Right lobe of liver (tissue), 6 donors: ENCODE measurements around the gene NMUR1. TPM values are rescaled to one million over a fixed set of nuclear protein-coding genes. Genes with fewer than 3 reads are reported as not detected.

Experiments used
- ATAC-seq, 4 donors: fragments of 200-7000 bp; cut with Tn5 transposase; one replicate each; pipeline ENCODE4 v1.9.1; 2020; ENCODE audit warnings: mild to moderate bottlenecking in 4 of 4, moderate library complexity in 4 of 4
- DNase-seq, 3 donors: peaks; one replicate each; pipeline ENCODE4 v3.0.0-alpha.2; 2020
- H3K27ac ChIP-seq, 3 donors: fragments of 200-600 bp; one replicate each; pipeline ENCODE4 v1.8.0; 2022
- H3K27me3 ChIP-seq, 2 donors: fragments of 200-600 bp; one replicate each; pipeline ENCODE4 v1.8.0; 2022
- H3K36me3 ChIP-seq, 4 donors: fragments of 200-600 bp; sonication (generic) in 1 of 4; one replicate each; pipeline versions ENCODE4 v1.5.1 to v1.8.0; 2017 to 2022; ENCODE audit warnings: control low read depth in 1 of 4
- H3K4me1 ChIP-seq, 4 donors: fragments of 200-600 bp; sonication (generic) in 1 of 4; one replicate each; pipeline versions ENCODE4 v1.5.1 to v1.8.0; 2017 to 2022; ENCODE audit warnings: control low read depth in 1 of 4
- H3K4me3 ChIP-seq, 3 donors: fragments of 200-600 bp; one replicate each; pipeline ENCODE4 v1.8.0; 2022
- H3K9me3 ChIP-seq, 4 donors: fragments of 200-600 bp; sonication (generic) in 1 of 4; one replicate each; pipeline versions ENCODE4 v1.5.1 to v1.8.0; 2017 to 2022; ENCODE audit warnings: control low read depth in 1 of 4
- POLR2A ChIP-seq: fragments of 450-650 bp; IDR thresholded peaks from one replicate; pipeline ENCODE4 v1.6.1; 2017; ENCODE audit warnings: antibody characterized with exemption, mild to moderate bottlenecking
- WGBS: methylation state at CpG from one replicate; pipeline ENCODE4 v1.1.6; 2018; ENCODE audit warnings: low coverage, low lambda C conversion rate; ENCODE audit not compliant: insufficient coverage; ENCODE audit errors: missing lambda C conversion rate; 5-methylcytosine and 5-hydroxymethylcytosine counted together
- intact Hi-C, 2 donors: fragments of 100-400 bp; cut with DNase I; formaldehyde crosslinking; loops; one replicate each; pipeline versions ENCODE4 v1.11.2 to v1.14.1; 2022
- total RNA-seq, 6 experiments: library from RNA; depleted of rRNA in 2 of 6; stranded (reverse); fragments of >200 nt in 2 of 6; fragmentation: NEBNext Ultra II Directional in 3 of 6; extraction: Animal tissue kit (Norgen Biotek cat#: 25700) in 3 of 6; gene quantifications; one replicate each; pipeline versions ENCODE4 v1.1.0 to v1.2.4, GENCODE V29; 2016 to 2023
- TF ChIP-seq, protein P1 (sequence below), 4 donors: fragments of 200-600 bp in 3 of 4; fragments of 450-650 bp in 1 of 4; IDR thresholded peaks; one replicate each; pipeline versions ENCODE4 v1.5.1 to v1.8.0; 2016 to 2022; ENCODE audit warnings: antibody characterized with exemption in 4 of 4, mild to moderate bottlenecking in 2 of 4
- donor health status: DM: no; HTN: yes; CAD: no.
- donor health status: DM: no; HTN: no; CAD: no.
- donor health status: DM: no; HTN: no; CAD: no.
- donor health status: DM: no; HTN: yes; CAD: no.
- donor health status: DM: no; HTN: yes; CAD: no.

The NMUR1 gene
- total RNA-seq, 6 experiments from 2014 or later, result 0.11 to 0.66 (median 0.36) TPM

DNA sequence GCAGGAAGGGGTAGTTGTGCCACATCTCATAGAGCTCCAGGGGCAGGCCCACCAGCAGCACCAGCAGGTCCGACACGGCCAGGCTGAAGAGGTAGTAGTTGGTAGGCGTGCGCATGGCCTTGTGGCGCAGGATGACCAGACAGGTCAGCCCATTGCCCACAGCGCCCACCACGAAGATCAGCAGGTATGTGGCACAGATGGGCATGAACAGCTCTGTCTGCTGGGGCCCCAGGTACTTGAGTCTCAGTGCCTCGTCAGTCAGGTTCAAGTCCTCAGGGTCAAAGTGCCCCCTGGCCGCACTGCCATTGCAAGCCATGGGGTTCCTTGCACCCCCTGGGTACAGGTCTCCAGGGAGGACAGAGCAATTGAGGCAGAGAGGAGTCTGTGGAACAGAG is 1.6 kb downstream of the NMUR1 start:
- H3K4me3 ChIP-seq, result no peak overlapping the region
- H3K27me3 ChIP-seq, result peaks cover 0 to 4% of the 10 kb centered on the region in 2 donors
- no peaks in the 10 kb centered on the region for H3K9me3 ChIP-seq
- no peak for DNase-seq
- intact Hi-C loops, result no loop called here
- 0% methylated on average over 1 of the region's 9 CpGs for WGBS
- TF ChIP-seq, protein P1, sequence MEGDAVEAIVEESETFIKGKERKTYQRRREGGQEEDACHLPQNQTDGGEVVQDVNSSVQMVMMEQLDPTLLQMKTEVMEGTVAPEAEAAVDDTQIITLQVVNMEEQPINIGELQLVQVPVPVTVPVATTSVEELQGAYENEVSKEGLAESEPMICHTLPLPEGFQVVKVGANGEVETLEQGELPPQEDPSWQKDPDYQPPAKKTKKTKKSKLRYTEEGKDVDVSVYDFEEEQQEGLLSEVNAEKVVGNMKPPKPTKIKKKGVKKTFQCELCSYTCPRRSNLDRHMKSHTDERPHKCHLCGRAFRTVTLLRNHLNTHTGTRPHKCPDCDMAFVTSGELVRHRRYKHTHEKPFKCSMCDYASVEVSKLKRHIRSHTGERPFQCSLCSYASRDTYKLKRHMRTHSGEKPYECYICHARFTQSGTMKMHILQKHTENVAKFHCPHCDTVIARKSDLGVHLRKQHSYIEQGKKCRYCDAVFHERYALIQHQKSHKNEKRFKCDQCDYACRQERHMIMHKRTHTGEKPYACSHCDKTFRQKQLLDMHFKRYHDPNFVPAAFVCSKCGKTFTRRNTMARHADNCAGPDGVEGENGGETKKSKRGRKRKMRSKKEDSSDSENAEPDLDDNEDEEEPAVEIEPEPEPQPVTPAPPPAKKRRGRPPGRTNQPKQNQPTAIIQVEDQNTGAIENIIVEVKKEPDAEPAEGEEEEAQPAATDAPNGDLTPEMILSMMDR (IDR thresholded peaks at IDR 0.05), result no peak
- no peak for TF ChIP-seq POLR2A
- no peaks in the 10 kb centered on the region for H3K4me1 ChIP-seq
- H3K27ac ChIP-seq, result no peak overlapping the region
- no peaks in the 10 kb centered on the region for H3K36me3 ChIP-seq
- ATAC-seq, result no peak

DNA sequence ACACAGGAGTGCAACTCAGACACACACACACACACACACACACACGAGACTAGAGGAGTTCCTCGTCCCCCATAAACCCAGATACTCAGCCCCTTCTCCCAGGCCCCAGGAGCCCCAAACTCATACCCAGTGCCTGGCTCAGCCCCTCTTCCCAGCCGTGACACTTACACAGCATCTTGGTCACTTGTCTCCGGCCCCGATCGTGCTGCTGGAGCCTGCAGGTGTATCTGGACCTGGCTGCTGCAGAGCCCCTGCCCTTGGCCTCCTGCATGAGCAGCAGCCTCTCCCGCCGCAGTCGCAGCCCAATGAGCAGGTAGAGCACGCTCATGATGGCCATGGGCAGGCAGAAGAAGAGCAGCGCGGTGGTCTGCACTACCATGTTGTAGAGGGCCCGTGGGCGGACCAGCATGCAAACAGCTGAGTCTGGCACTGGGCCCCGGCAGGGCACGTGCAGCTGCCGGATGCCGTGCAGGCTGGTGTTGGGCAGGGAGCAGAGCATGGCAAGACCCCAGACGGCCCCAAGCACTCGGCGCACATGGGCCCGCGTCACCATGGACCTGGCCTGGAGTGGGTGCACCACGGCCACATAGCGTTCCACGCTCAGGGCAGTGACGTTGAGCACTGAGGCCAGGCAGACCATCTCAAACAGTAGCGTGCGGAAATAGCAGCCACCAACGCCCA is 2.1 kb downstream of the NMUR1 start:
- intact Hi-C loops, result no loop called here
- H3K4me1 ChIP-seq, result no peaks in the 10 kb centered on the region
- no peak for ATAC-seq
- H3K4me3 ChIP-seq, result no peak overlapping the region
- no peak for DNase-seq
- no peaks in the 10 kb centered on the region for H3K36me3 ChIP-seq
- H3K9me3 ChIP-seq, result no peaks in the 10 kb centered on the region
- H3K27ac ChIP-seq, result no peak overlapping the region
- 90% methylated on average over 3 of the region's 30 CpGs for WGBS
- H3K27me3 ChIP-seq, result peaks cover 0 to 4% of the 10 kb centered on the region in 2 donors
- TF ChIP-seq POLR2A, result no peak
- TF ChIP-seq, protein P1 (IDR thresholded peaks at IDR 0.05), result no peak

DNA sequence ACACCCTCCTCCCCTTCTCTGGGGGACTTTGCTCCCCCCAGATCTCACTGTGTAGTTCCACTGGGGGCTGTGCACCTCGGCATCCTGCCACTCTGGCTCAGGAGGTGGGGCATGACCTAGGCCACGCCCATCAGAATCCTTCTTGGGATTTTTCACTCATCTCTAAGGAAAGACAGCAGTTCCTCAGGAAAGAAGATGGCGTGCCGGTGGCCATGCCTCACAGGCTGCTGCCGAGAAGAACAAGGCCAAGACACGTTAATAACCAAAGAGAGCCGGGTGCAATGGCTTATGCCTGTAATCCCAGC is 3.2 kb downstream of the NMUR1 start:
- no peaks in the 10 kb centered on the region for H3K4me1 ChIP-seq
- TF ChIP-seq, protein P1 (IDR thresholded peaks at IDR 0.05), result no peak
- TF ChIP-seq POLR2A, result no peak
- peak in 1 of 4 donors; percentile 20 for ATAC-seq
- H3K9me3 ChIP-seq, result no peaks in the 10 kb centered on the region
- no peak overlapping the region for H3K4me3 ChIP-seq
- no CpG with 5 or more reads among the region's 7 CpGs for WGBS
- no peak for DNase-seq
- H3K36me3 ChIP-seq, result no peaks in the 10 kb centered on the region
- no peak overlapping the region for H3K27ac ChIP-seq
- peaks cover 0 to 4% of the 10 kb centered on the region in 2 donors for H3K27me3 ChIP-seq
- intact Hi-C loops, result no loop called here

DNA sequence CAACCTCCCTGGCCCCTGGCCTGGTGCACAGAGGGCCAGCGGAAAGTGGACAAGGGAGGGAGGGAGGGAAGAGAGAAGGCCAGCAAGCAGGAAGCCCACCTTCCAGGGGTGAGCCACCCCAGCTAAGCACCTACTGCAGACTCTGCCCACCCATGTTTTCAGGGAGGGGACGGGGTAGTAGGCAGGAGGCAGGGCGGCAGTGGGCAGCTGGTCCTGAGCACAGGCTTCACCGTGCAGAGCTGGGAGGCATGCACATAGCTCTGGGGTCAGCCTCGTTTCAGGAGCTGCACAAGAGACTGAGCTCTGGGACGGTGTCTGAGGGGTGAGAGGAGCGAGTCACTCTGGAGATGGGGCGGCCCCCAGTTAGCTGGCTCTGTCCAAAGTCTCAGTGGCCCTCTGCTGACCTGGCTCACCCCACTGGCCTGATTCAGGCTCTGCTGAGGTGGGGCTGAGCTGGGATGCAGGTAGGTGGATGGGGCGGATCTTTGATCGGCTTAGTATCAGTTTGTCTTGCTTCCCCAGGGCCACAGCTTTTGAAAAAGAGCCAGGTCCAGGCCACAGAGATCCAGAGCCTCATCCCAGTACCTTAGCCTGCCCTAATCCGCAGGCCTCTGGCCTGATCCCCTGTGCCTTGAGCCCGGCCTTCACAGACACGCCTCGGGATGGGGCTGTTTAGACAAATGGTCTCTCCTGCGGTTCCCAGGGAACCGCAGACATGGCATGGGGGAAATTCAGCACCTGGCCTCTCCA is 3.7 kb downstream of the NMUR1 start:
- Histone ChIP-seq H3K4me1 (no peaks in the 10 kb centered on the region), H3K9me3 (no peaks in the 10 kb centered on the region), H3K36me3 (no peaks in the 10 kb centered on the region), H3K27ac (no peak overlapping the region), H3K27me3 (peaks cover 0 to 4% of the 10 kb centered on the region in 2 donors), H3K4me3 (no peak overlapping the region)
- ATAC-seq (no peak), DNase-seq (no peak)
- TF ChIP-seq, protein P1 (IDR thresholded peaks at IDR 0.05), result no peak
- TF ChIP-seq POLR2A, result no peak
- WGBS, result 89% methylated on average over 3 of the region's 16 CpGs
- intact Hi-C loops, result no loop called here
